CD4-positive, alpha-beta T cell treated with Interleukin-12 subunit alpha and Interleukin-12 subunit beta, for 1 hour (primary cell): Measurements from ENCODE around the gene PDGFRB.
"Not testable (repeated sequence)": the region's sequence is repeated elsewhere in the genome, so short reads cannot be mapped to it uniquely, and the experiment has no call there.

ENCODE experiments used
- DNase-seq: peaks from one replicate; pipeline ENCODE4 v3.0.0-alpha.2; 2020

Gene PDGFRB

GRCh38 chr5:150112201-150113046 is 43.2 kb downstream of the PDGFRB start:
- DNase-seq, result no peak

GRCh38 chr5:150111122-150111521 is 44.5 kb downstream of the PDGFRB start:
- DNase-seq, result no peak

GRCh38 chr5:150109921-150110320 is 45.7 kb downstream of the PDGFRB start:
- no peak for DNase-seq

- DNase-seq, result no peak
These were observed 46.7 kb downstream of the PDGFRB start for GRCh38 chr5:150108711-150109514.

- DNase-seq, result no peak
These were observed 47.7 kb downstream of the PDGFRB start for GRCh38 chr5:150107909-150108447.

- DNase-seq, result no peak
These were observed 48.8 kb downstream of the PDGFRB start for GRCh38 chr5:150106674-150107426.

GRCh38 chr5:150105928-150106615 is 49.6 kb downstream of the PDGFRB start:
- no peak for DNase-seq

GRCh38 chr5:150104550-150104870 is 51.1 kb downstream of the PDGFRB start:
- no peak for DNase-seq

- DNase-seq, result no peak
These were observed 51.7 kb downstream of the PDGFRB start for GRCh38 chr5:150103678-150104549.

GRCh38 chr5:150101023-150101422 is 54.6 kb downstream of the PDGFRB start:
- DNase-seq, result no peak

- DNase-seq, result no peak
These were observed 58.5 kb downstream of the PDGFRB start for GRCh38 chr5:150097152-150097551.

- no peak for DNase-seq
These were observed 63.4 kb downstream of the PDGFRB start for GRCh38 chr5:150092159-150092787.

GRCh38 chr5:150085950-150086715 is 69.5 kb downstream of the PDGFRB start, which contains the start of gene CSF1R:
CSF1R (minus strand) TSS chr5:150086554; CDS start chr5:150086427, 127 bp downstream.
- DNase-seq, result no peak

GRCh38 chr5:150085191-150085912 is 70.3 kb downstream of the PDGFRB start:
- DNase-seq, result no peak

- not testable (repeated sequence) for DNase-seq
These were observed 70.9 kb downstream of the PDGFRB start for GRCh38 chr5:150084754-150085153.

- no peak for DNase-seq
These were observed 72.8 kb downstream of the PDGFRB start for GRCh38 chr5:150082889-150083288.

GRCh38 chr5:150082374-150082773 is 73.3 kb downstream of the PDGFRB start:
- DNase-seq, result no peak

GRCh38 chr5:150081541-150082283 is 73.9 kb downstream of the PDGFRB start:
- DNase-seq, result peak; percentile 17
